Gastrocnemius medialis (tissue), 4 donors: ENCODE results near the gene SLC30A7. TPM values are rescaled to one million over a fixed set of nuclear protein-coding genes. Genes with fewer than 3 reads are reported as not detected.

Experiments
- ATAC-seq, 2 donors: fragments of 150-250 bp; one replicate each; pipeline ENCODE4 v1.9.1; 2016
- DNase-seq, 2 donors: peaks; one replicate each; pipeline ENCODE4 v3.0.0-alpha.2; 2019
- H3K27ac ChIP-seq, 4 donors: fragments of 200-600 bp; sonication (generic); 1 replicate in 1 of 4; 2 replicates in 3 of 4; pipeline ENCODE4 v1.5.1; 2016 to 2018; ENCODE audit warnings: mild to moderate bottlenecking in 2 of 4, moderate library complexity in 1 of 4
- H3K27me3 ChIP-seq, 3 donors: fragments of 200-600 bp; sonication (generic) in 2 of 3; 1 replicate in 1 of 3; 2 replicates in 2 of 3; pipeline versions ENCODE4 v1.5.1 to v1.6.0; 2016 to 2019; ENCODE audit warnings: mild to moderate bottlenecking in 1 of 3, moderate library complexity in 1 of 3
- H3K36me3 ChIP-seq, 2 donors: fragments of 200-600 bp; sonication (generic) in 1 of 2; one replicate each; pipeline ENCODE4 v1.5.1; 2017 to 2018
- H3K4me1 ChIP-seq, 2 donors: fragments of 200-600 bp; sonication (generic) in 1 of 2; one replicate each; pipeline ENCODE4 v1.5.1; 2016 to 2017; ENCODE audit warnings: mild to moderate bottlenecking in 2 of 2
- H3K4me3 ChIP-seq, 4 donors: fragments of 200-600 bp; sonication (generic) in 3 of 4; 1 replicate in 1 of 4; 2 replicates in 3 of 4; pipeline ENCODE4 v1.5.1; 2016 to 2019; ENCODE audit warnings: mild to moderate bottlenecking in 2 of 4
- H3K9me3 ChIP-seq, 3 donors: fragments of 200-600 bp; sonication (generic) in 2 of 3; 1 replicate in 1 of 3; 2 replicates in 2 of 3; pipeline ENCODE4 v1.5.1; 2016 to 2019
- CTCF ChIP-seq, 5 experiments: fragments of 450-650 bp in 3 of 5; fragments of 200-600 bp in 2 of 5; sonication (generic) in 2 of 5; IDR thresholded peaks in 4 of 5; conservative IDR thresholded peaks in 1 of 5; 1 replicate in 4 of 5; 2 replicates in 1 of 5; pipeline ENCODE4 v1.5.1; 2016 to 2019; ENCODE audit warnings: antibody characterized with exemption in 5 of 5, mild to moderate bottlenecking in 3 of 5, moderate library complexity in 3 of 5
- POLR2A ChIP-seq, 2 donors: fragments of 450-650 bp; IDR thresholded peaks; one replicate each; pipeline ENCODE4 v1.6.1; 2017; ENCODE audit warnings: antibody characterized with exemption in 2 of 2, mild to moderate bottlenecking in 2 of 2, moderate library complexity in 2 of 2
- in situ Hi-C, 4 donors: fragments of 200-750 bp; cut with MboI; loops; one replicate each; pipeline versions ENCODE4 v1.15.0 to v1.8.0; 2017; ENCODE audit warnings: low sequenced_read_pairs in 4 of 4
- intact Hi-C: fragments of 100-400 bp; cut with DNase I; formaldehyde crosslinking; loops from one replicate; pipeline ENCODE4 v1.15.1; 2023; ENCODE audit warnings: low total_unique reads
- total RNA-seq, 4 donors: library from RNA; depleted of rRNA; stranded (reverse); fragments of >200 nt; gene quantifications; one replicate each; pipeline versions ENCODE4 v1.1.0 to v1.2.3, GENCODE V29; 2016

SLC30A7 gene
- total RNA-seq, 4 donors from 2014 or later = 1.5 to 6.2 (median 3.5) TPM

- no peaks in the 10 kb centered on the region for H3K27me3 ChIP-seq
- H3K9me3 ChIP-seq = no peaks in the 10 kb centered on the region
- DNase-seq (no peak), ATAC-seq (no peak)
- H3K36me3 ChIP-seq = no peaks in the 10 kb centered on the region
- no peaks in the 10 kb centered on the region for H3K4me1 ChIP-seq
- intact Hi-C loops = loop anchor here (5.0 kb wide), 1 partner anchor 1053 kb away; no protein-coding TSS in a partner anchor
- H3K27ac ChIP-seq = no peak overlapping the region
- in situ Hi-C loops = loop anchor here (10.0 to 25.0 kb wide), 6 partner anchors 248 to 1056 kb away; no protein-coding TSS in a partner anchor
- no peak overlapping the region for H3K4me3 ChIP-seq
- TF ChIP-seq CTCF (IDR thresholded peaks at IDR 0.05 in 4 of 5, conservative IDR thresholded peaks at IDR 0.05 in 1 of 5) (no peak), POLR2A (IDR thresholded peaks at IDR 0.05) (no peak)
Observed at GRCh38 chr1:100860397-100860991, 35.4 kb upstream of the SLC30A7 start.

DNA sequence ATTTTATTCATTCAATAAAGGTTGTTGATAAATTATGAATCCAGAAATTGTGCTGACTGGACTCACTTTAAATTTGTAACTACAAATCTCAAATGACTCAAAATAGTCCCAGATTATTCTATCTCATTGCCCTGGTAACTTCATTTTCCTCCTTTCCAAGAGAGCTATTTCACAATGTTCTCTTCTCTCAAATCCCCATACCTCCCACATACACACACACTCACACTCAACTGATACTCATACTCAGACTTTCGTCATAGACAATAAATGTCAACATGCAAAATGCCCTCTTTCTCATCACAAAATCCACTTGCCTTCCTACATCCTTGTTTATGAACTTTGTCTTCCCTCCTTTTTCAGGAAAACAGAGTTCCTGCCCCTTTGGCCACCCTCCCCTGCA is 34.5 kb upstream of the SLC30A7 start:
- intact Hi-C loops = loop anchor here (5.0 kb wide), 1 partner anchor 1054 kb away; no protein-coding TSS in a partner anchor
- in situ Hi-C loops = loop anchor here (10.0 to 25.0 kb wide), 6 partner anchors 249 to 1057 kb away; no protein-coding TSS in a partner anchor

GRCh38 chr1:100862591-100862990 is 33.3 kb upstream of the SLC30A7 start:
- TF ChIP-seq CTCF (IDR thresholded peaks at IDR 0.05 in 4 of 5, conservative IDR thresholded peaks at IDR 0.05 in 1 of 5) (no peak), POLR2A (IDR thresholded peaks at IDR 0.05) (no peak)
- Histone ChIP-seq H3K9me3 (no peaks in the 10 kb centered on the region), H3K36me3 (no peaks in the 10 kb centered on the region), H3K27me3 (no peaks in the 10 kb centered on the region), H3K4me3 (no peak overlapping the region), H3K4me1 (peaks cover 0 to 4% of the 10 kb centered on the region in 2 donors), H3K27ac (no peak overlapping the region)
- DNase-seq = no peak
- intact Hi-C loops = loop anchor here (5.0 kb wide), 1 partner anchor 1055 kb away; no protein-coding TSS in a partner anchor
- in situ Hi-C loops = loop anchor here (10.0 to 25.0 kb wide), 6 partner anchors 250 to 1058 kb away; no protein-coding TSS in a partner anchor
- ATAC-seq = no peak

More for the DNA sequence above, 34.5 kb upstream of the SLC30A7 start:
- H3K4me3 ChIP-seq = no peak overlapping the region
- no peaks in the 10 kb centered on the region for H3K27me3 ChIP-seq
- H3K36me3 ChIP-seq = no peaks in the 10 kb centered on the region
- H3K4me1 ChIP-seq = peaks cover 0 to 4% of the 10 kb centered on the region in 2 donors
- DNase-seq (no peak), ATAC-seq (peak in 1 of 2 donors; percentile 65)
- no peak overlapping the region for H3K27ac ChIP-seq
- H3K9me3 ChIP-seq = no peaks in the 10 kb centered on the region
- TF ChIP-seq POLR2A (IDR thresholded peaks at IDR 0.05) (no peak), CTCF (IDR thresholded peaks at IDR 0.05 in 4 of 5, conservative IDR thresholded peaks at IDR 0.05 in 1 of 5) (no peak)

GRCh38 chr1:100866041-100866900 is 29.6 kb upstream of the SLC30A7 start:
- Histone ChIP-seq H3K9me3 (no peaks in the 10 kb centered on the region), H3K4me3 (no peak overlapping the region), H3K36me3 (no peaks in the 10 kb centered on the region), H3K27ac (no peak overlapping the region), H3K27me3 (no peaks in the 10 kb centered on the region), H3K4me1 (peaks cover 0 to 4% of the 10 kb centered on the region in 2 donors)
- DNase-seq (no peak), ATAC-seq (peak in 1 of 2 donors; percentile 44)
- TF ChIP-seq POLR2A (IDR thresholded peaks at IDR 0.05) (no peak), CTCF (IDR thresholded peaks at IDR 0.05 in 4 of 5, conservative IDR thresholded peaks at IDR 0.05 in 1 of 5) (peak in 4 of 5 experiments; percentile 26 to 46 (median 41))
- in situ Hi-C loops (loop anchor here (5.0 to 25.0 kb wide), 8 partner anchors 254 to 1061 kb away; no protein-coding TSS in a partner anchor), intact Hi-C loops (loop anchor here (5.0 kb wide), 1 partner anchor 259 kb away; no protein-coding TSS in a partner anchor)
